Measurements from ENCODE around the gene PRADC1.

Gene PRADC1

DNA sequence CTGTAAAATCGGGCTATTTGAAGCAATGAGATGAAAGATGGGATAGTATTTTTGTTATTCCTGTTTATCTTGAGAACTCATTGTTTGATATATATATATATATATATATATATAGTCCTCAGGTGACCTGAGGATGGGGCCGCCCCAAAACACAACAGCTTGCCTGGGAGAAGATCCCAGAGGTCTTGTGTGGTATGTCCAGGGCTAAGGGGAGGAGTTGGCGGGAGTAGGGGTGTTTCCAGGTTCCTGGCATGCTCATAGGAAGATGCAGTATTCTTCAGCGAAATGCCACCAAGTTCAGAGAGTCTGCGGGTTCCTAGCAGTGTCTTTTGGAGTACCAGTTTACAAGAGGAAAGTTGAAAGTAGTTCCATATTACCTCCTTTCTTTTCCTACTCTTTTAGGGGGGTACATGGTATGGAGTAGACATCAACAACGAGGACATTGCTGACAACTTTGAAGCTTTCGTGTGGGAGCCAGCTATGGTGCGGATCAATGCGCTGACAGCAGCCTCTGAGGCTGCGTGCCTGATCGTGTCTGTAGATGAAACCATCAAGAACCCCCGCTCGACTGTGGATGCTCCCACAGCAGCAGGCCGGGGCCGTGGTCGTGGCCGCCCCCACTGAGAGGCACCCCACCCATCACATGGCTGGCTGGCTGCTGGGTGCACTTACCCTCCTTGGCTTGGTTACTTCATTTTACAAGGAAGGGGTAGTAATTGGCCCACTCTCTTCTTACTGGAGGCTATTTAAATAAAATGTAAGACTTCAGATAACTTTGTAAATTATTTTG lies 19.4 kb upstream of the PRADC1 start:
- Histone ChIP-seq H3K9me3 (ENCODE audit: control insufficient read depth, low read length) (no peaks in the 10 kb centered on the region), H3K4me1 (ENCODE audit: control insufficient read depth, insufficient read depth, low read length) (peaks cover 7% of the 10 kb centered on the region), H3K4me3 (ENCODE audit: insufficient read depth, low read depth, low read length) (no peak overlapping the region), H3K27me3 (ENCODE audit: control insufficient read depth, insufficient read depth, low read length, poor library complexity, severe bottlenecking) (no peaks in the 10 kb centered on the region), H3K36me3 (ENCODE audit: control insufficient read depth, insufficient read depth, low read length) (peaks cover 49% of the 10 kb centered on the region), H3K27ac (ENCODE audit: insufficient read depth, low read depth, low read length, poor library complexity, severe bottlenecking) (no peak overlapping the region)
- 95 to 98% methylated on average over 16 of the region's 17 CpGs for WGBS, 2 experiments

- peaks cover 4% of the 10 kb centered on the region for H3K4me1 ChIP-seq (ENCODE audit: control insufficient read depth, insufficient read depth, low read length)
- H3K27me3 ChIP-seq (ENCODE audit: control insufficient read depth, insufficient read depth, low read length, poor library complexity, severe bottlenecking) = no peaks in the 10 kb centered on the region
- no peaks in the 10 kb centered on the region for H3K9me3 ChIP-seq (ENCODE audit: control insufficient read depth, low read length)
- H3K4me3 ChIP-seq (ENCODE audit: insufficient read depth, low read depth, low read length) = no peak overlapping the region
- H3K27ac ChIP-seq (ENCODE audit: insufficient read depth, low read depth, low read length, poor library complexity, severe bottlenecking) = no peak overlapping the region
- H3K36me3 ChIP-seq (ENCODE audit: control insufficient read depth, insufficient read depth, low read length) = peaks cover 61% of the 10 kb centered on the region
- WGBS, 2 experiments = 93% methylated on average over 17 of the region's 17 CpGs
Measured at GRCh38 chr2:73250872-73251846, 18.1 kb upstream of the PRADC1 start.

GRCh38 chr2:73249636-73250035 lies 16.6 kb upstream of the PRADC1 start:
- Histone ChIP-seq H3K4me3 (ENCODE audit: insufficient read depth, low read depth, low read length) (no peak overlapping the region), H3K9me3 (ENCODE audit: control insufficient read depth, low read length) (no peaks in the 10 kb centered on the region), H3K27me3 (ENCODE audit: control insufficient read depth, insufficient read depth, low read length, poor library complexity, severe bottlenecking) (no peaks in the 10 kb centered on the region), H3K36me3 (ENCODE audit: control insufficient read depth, insufficient read depth, low read length) (peaks cover 77% of the 10 kb centered on the region), H3K27ac (ENCODE audit: insufficient read depth, low read depth, low read length, poor library complexity, severe bottlenecking) (no peak overlapping the region), H3K4me1 (ENCODE audit: control insufficient read depth, insufficient read depth, low read length) (no peaks in the 10 kb centered on the region)
- 91 to 95% methylated on average over 9 of the region's 9 CpGs for WGBS, 2 experiments

DNA sequence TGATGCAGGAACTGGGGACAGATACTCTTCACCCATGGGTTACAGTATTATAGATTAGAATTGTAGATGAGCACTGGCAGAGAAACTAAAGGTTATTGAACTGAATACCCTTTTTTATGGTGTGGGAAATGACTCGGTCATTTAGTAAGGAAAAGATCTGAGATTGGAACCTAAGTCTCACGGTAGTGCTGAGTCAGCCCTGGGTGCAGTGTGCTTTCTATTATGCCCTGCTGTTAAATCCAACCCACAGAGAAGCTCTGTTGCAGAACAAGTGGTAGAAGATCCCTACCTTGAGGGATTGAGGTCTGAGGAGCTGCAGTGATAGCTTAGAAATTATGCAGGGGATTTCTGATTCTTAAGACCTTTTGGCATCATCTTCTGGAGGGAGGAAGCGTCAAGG lies 13.8 kb upstream of the PRADC1 start:
- H3K4me1 ChIP-seq (ENCODE audit: control insufficient read depth, insufficient read depth, low read length) = no peaks in the 10 kb centered on the region
- WGBS, 2 experiments = 92 to 94% methylated on average over 3 of the region's 3 CpGs

DNA sequence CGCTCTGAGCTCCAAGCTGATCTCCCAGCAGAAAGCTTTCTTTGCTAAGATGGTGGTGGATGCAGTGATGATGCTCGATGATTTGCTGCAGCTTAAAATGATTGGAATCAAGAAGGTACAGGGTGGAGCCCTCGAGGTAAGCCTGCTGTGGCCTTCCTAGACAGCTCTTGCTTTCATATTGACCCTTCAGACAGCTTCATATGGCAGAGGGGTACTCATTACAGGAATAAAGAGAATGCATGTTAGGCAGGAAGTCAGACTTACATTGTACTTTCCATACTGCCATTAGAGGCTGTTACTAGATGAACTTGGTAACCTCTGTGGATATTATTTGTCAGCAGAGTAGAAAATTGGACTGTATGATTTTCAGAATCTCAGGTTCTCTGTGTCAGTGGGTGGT lies 11.5 kb upstream of the PRADC1 start:
- H3K36me3 ChIP-seq (ENCODE audit: control insufficient read depth, insufficient read depth, low read length) = peaks cover 71% of the 10 kb centered on the region
- 94 to 95% methylated on average over 3 of the region's 3 CpGs for WGBS, 2 experiments
- H3K4me3 ChIP-seq (ENCODE audit: insufficient read depth, low read depth, low read length) = no peak overlapping the region
- H3K27me3 ChIP-seq (ENCODE audit: control insufficient read depth, insufficient read depth, low read length, poor library complexity, severe bottlenecking) = no peaks in the 10 kb centered on the region
- no peaks in the 10 kb centered on the region for H3K9me3 ChIP-seq (ENCODE audit: control insufficient read depth, low read length)
- H3K27ac ChIP-seq (ENCODE audit: insufficient read depth, low read depth, low read length, poor library complexity, severe bottlenecking) = no peak overlapping the region
- H3K4me1 ChIP-seq (ENCODE audit: control insufficient read depth, insufficient read depth, low read length) = no peaks in the 10 kb centered on the region

More for the DNA sequence above, 13.8 kb upstream of the PRADC1 start:
- H3K27me3 ChIP-seq (ENCODE audit: control insufficient read depth, insufficient read depth, low read length, poor library complexity, severe bottlenecking) = no peaks in the 10 kb centered on the region
- peaks cover 71% of the 10 kb centered on the region for H3K36me3 ChIP-seq (ENCODE audit: control insufficient read depth, insufficient read depth, low read length)
- H3K27ac ChIP-seq (ENCODE audit: insufficient read depth, low read depth, low read length, poor library complexity, severe bottlenecking) = no peak overlapping the region
- no peaks in the 10 kb centered on the region for H3K9me3 ChIP-seq (ENCODE audit: control insufficient read depth, low read length)
- H3K4me3 ChIP-seq (ENCODE audit: insufficient read depth, low read depth, low read length) = no peak overlapping the region

- no peaks in the 10 kb centered on the region for H3K4me1 ChIP-seq (ENCODE audit: control insufficient read depth, insufficient read depth, low read length)
- whole genome bisulfite sequencing, 2 experiments = 90 to 91% methylated on average over 5 of the region's 5 CpGs
- H3K36me3 ChIP-seq (ENCODE audit: control insufficient read depth, insufficient read depth, low read length) = peaks cover 67% of the 10 kb centered on the region
- H3K27ac ChIP-seq (ENCODE audit: insufficient read depth, low read depth, low read length, poor library complexity, severe bottlenecking) = no peak overlapping the region
- no peak overlapping the region for H3K4me3 ChIP-seq (ENCODE audit: insufficient read depth, low read depth, low read length)
- H3K27me3 ChIP-seq (ENCODE audit: control insufficient read depth, insufficient read depth, low read length, poor library complexity, severe bottlenecking) = no peaks in the 10 kb centered on the region
- H3K9me3 ChIP-seq (ENCODE audit: control insufficient read depth, low read length) = no peaks in the 10 kb centered on the region
Measured at GRCh38 chr2:73243884-73244570, 11.0 kb upstream of the PRADC1 start.

DNA sequence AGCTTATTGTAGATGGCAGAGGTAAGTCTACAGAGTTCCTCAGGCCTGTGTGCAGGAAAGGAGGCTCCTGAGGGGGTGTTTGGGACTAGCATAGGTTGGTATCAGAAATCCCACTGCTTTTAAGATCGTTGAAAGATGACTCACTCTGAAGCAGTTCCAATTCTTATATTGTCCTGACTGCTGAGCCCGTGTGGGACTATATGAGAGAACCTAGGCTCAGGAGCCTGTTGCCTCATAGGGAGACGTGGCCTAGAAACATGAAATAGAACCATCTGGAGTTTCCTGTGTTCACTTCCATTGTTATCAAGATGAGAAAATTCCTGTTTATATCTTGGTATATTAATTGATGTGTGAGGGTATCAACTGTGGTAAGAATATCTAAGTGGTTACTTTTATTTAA lies 6.7 kb upstream of the PRADC1 start:
- Histone ChIP-seq H3K27me3 (ENCODE audit: control insufficient read depth, insufficient read depth, low read length, poor library complexity, severe bottlenecking) (no peaks in the 10 kb centered on the region), H3K9me3 (ENCODE audit: control insufficient read depth, low read length) (no peaks in the 10 kb centered on the region), H3K4me1 (ENCODE audit: control insufficient read depth, insufficient read depth, low read length) (peaks cover 4% of the 10 kb centered on the region), H3K36me3 (ENCODE audit: control insufficient read depth, insufficient read depth, low read length) (peaks cover 24% of the 10 kb centered on the region), H3K27ac (ENCODE audit: insufficient read depth, low read depth, low read length, poor library complexity, severe bottlenecking) (no peak overlapping the region), H3K4me3 (ENCODE audit: insufficient read depth, low read depth, low read length) (no peak overlapping the region)
- WGBS, 2 experiments = 95 to 97% methylated on average over 3 of the region's 3 CpGs

DNA sequence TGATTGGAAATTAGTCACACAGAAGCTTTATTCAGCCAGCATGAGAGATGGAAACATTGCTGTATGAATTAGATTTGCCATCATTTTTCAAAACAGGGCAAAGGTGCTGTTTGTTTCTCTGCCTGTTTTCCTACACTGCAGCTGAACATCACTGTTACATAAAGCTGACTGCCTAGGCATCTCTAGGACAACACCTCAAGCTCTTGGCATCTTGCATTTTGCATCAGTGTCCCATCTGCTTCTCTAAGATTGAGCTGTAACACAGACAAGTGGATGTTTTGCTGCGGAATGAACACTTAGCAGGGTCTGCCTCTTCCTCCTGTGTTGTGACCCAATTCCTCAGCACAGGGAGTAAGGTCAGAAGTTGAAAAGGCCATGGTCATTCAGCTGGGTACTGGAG lies 5.9 kb upstream of the PRADC1 start:
- Histone ChIP-seq H3K36me3 (ENCODE audit: control insufficient read depth, insufficient read depth, low read length) (peaks cover 17% of the 10 kb centered on the region), H3K9me3 (ENCODE audit: control insufficient read depth, low read length) (no peaks in the 10 kb centered on the region), H3K27me3 (ENCODE audit: control insufficient read depth, insufficient read depth, low read length, poor library complexity, severe bottlenecking) (no peaks in the 10 kb centered on the region), H3K4me3 (ENCODE audit: insufficient read depth, low read depth, low read length) (no peak overlapping the region), H3K27ac (ENCODE audit: insufficient read depth, low read depth, low read length, poor library complexity, severe bottlenecking) (no peak overlapping the region), H3K4me1 (ENCODE audit: control insufficient read depth, insufficient read depth, low read length) (peaks cover 4% of the 10 kb centered on the region)
- WGBS, 2 experiments = 96 to 97% methylated on average over 1 of the region's 1 CpG

DNA sequence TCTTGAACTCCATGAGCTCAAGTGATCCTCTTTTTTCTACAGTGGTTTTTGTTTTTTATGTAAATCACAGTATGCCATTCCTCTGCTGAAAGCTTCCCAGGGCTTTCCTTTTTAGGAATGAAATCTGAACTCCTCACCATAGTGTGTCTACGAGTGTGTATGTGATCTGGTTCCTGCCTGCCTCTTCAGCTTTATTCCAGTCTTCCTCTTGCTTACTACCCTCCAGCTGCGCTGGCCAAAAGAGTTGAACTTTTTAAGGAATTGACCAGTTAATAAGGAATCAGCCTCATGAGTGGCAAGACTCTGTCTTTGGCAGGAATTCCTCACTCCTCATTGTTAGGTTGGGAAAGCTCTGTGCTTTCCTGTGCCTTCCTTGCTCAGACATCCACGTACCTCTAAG lies 5.1 kb upstream of the PRADC1 start:
- Histone ChIP-seq H3K27me3 (ENCODE audit: control insufficient read depth, insufficient read depth, low read length, poor library complexity, severe bottlenecking) (no peaks in the 10 kb centered on the region), H3K36me3 (ENCODE audit: control insufficient read depth, insufficient read depth, low read length) (peaks cover 14% of the 10 kb centered on the region), H3K4me3 (ENCODE audit: insufficient read depth, low read depth, low read length) (no peak overlapping the region), H3K4me1 (ENCODE audit: control insufficient read depth, insufficient read depth, low read length) (peaks cover 4% of the 10 kb centered on the region), H3K27ac (ENCODE audit: insufficient read depth, low read depth, low read length, poor library complexity, severe bottlenecking) (no peak overlapping the region), H3K9me3 (ENCODE audit: control insufficient read depth, low read length) (no peaks in the 10 kb centered on the region)
- WGBS, 2 experiments = 48 to 63% methylated on average over 2 to 3 of the region's 3 CpGs

DNA sequence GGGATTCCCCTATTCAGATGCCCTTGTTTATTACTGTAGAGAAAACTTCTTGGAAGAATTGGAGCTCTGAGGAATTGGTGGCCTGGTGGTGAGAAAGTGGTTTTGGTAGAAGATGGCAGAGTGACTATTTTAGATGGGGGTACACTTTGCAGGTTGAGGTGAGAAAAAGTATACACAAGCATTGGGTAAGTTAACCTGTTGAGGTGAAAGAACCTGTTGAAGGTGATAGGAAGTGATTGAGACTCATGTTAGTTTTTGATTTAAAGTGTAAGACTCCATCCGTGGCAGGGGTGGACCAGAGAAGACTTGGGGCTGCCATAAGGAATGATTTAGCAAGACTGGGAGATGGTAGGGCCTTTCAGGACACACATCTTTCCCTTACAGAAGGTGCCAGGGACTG lies 4.1 kb upstream of the PRADC1 start:
- Histone ChIP-seq H3K4me3 (ENCODE audit: insufficient read depth, low read depth, low read length) (no peak overlapping the region), H3K4me1 (ENCODE audit: control insufficient read depth, insufficient read depth, low read length) (peaks cover 4% of the 10 kb centered on the region), H3K36me3 (ENCODE audit: control insufficient read depth, insufficient read depth, low read length) (peaks cover 10% of the 10 kb centered on the region), H3K27ac (ENCODE audit: insufficient read depth, low read depth, low read length, poor library complexity, severe bottlenecking) (no peak overlapping the region), H3K9me3 (ENCODE audit: control insufficient read depth, low read length) (no peaks in the 10 kb centered on the region), H3K27me3 (ENCODE audit: control insufficient read depth, insufficient read depth, low read length, poor library complexity, severe bottlenecking) (no peaks in the 10 kb centered on the region)
- WGBS, 2 experiments = 83 to 96% methylated on average over 1 of the region's 1 CpG

All from ectodermal cell (in vitro differentiated cells).